PC-3 (cell line): ENCODE data around the gene IL18BP. TPM values are rescaled to one million over a fixed set of nuclear protein-coding genes. Genes with fewer than 3 reads are reported as not detected.

Experiments used
- ATAC-seq: fragments of 200-7000 bp; cut with Tn5 transposase; 2 replicates; pipeline ENCODE4 v1.9.1; 2020; ENCODE audit warnings: mild to moderate bottlenecking, moderate library complexity
- BruUV-seq: library from RNA; stranded (reverse); fragments of 400-500 nt; replicated peaks from 2 replicates; lab custom pipeline; 2021; lab: Mats Ljungman, UMichigan
- CTCF ChIA-PET: fragments of 300-600 bp; sonication (Branson Sonifier 250); formaldehyde crosslinking; loops from one replicate; lab custom pipeline; 2022; ENCODE audit warnings: antibody characterized with exemption; lab: Charles Lee
- POLR2A ChIA-PET: fragments of 300-600 bp; sonication (Branson Sonifier 250); formaldehyde crosslinking; loops from one replicate; lab custom pipeline; 2022; ENCODE audit warnings: antibody characterized with exemption; ENCODE audit not compliant: unreplicated experiment; lab: Charles Lee
- DNase-seq: peaks from one replicate; pipeline ENCODE4 v3.0.0-alpha.2; 2015
- H2AFZ ChIP-seq: fragments of 300-600 bp; sonication (generic); 2 replicates; pipeline ENCODE4 v1.6.0; 2016; ENCODE audit warnings: antibody characterized with exemption, low read length
- H3F3A ChIP-seq: fragments of 300-600 bp; sonication (generic); one replicate; pipeline ENCODE4 v1.6.0; 2017; ENCODE audit warnings: antibody characterized with exemption, low read length, control low read depth, mild to moderate bottlenecking; ENCODE audit not compliant: unreplicated experiment
- H3K27ac ChIP-seq: fragments of 300-600 bp; sonication (generic); 2 replicates; pipeline ENCODE4 v1.5.1; 2016; ENCODE audit warnings: mild to moderate bottlenecking, low read length
- H3K27me3 ChIP-seq: fragments of 300-600 bp; sonication (generic); 2 replicates; pipeline ENCODE4 v1.6.1; 2016; ENCODE audit warnings: low read length, mixed read lengths
- H3K36me3 ChIP-seq: fragments of 300-600 bp; sonication (generic); 2 replicates; pipeline ENCODE4 v1.6.1; 2016; ENCODE audit warnings: low read depth, mixed run types, low read length, mixed read lengths
- H3K4me1 ChIP-seq: fragments of 300-600 bp; sonication (generic); 2 replicates; pipeline ENCODE4 v1.5.1; 2016; ENCODE audit warnings: low read length; ENCODE audit not compliant: insufficient read depth
- H3K4me2 ChIP-seq: fragments of 300-600 bp; sonication (generic); 2 replicates; pipeline ENCODE4 v1.6.0; 2016; ENCODE audit warnings: low read length
- H3K4me3 ChIP-seq: fragments of 300-600 bp; sonication (generic); 2 replicates; pipeline ENCODE4 v1.5.1; 2016; ENCODE audit warnings: mild to moderate bottlenecking, low read length, mixed read lengths
- H3K79me2 ChIP-seq: fragments of 300-600 bp; sonication (generic); 2 replicates; pipeline ENCODE4 v1.6.1; 2017; ENCODE audit warnings: low read length, mixed read lengths
- H3K9ac ChIP-seq: fragments of 300-600 bp; sonication (generic); 2 replicates; pipeline ENCODE4 v1.6.0; 2016; ENCODE audit warnings: mild to moderate bottlenecking, low read length
- H3K9me2 ChIP-seq: fragments of 300-600 bp; sonication (generic); replicated peaks from 2 replicates; pipeline ENCODE4 v1.6.1; 2016; ENCODE audit warnings: mixed run types, low read length, mixed read lengths
- H3K9me3 ChIP-seq: fragments of 300-600 bp; sonication (generic); 2 replicates; pipeline ENCODE4 v1.6.1; 2016; ENCODE audit warnings: low read length, mixed read lengths
- H4K20me1 ChIP-seq: fragments of 300-600 bp; sonication (generic); 2 replicates; pipeline ENCODE4 v1.6.1; 2016; ENCODE audit warnings: low read length, mixed read lengths
- EZH2 ChIP-seq: fragments of 300-600 bp; sonication (generic); IDR thresholded peaks from one replicate; pipeline ENCODE4 v1.6.1; 2017; ENCODE audit warnings: antibody characterized with exemption, mild to moderate bottlenecking, low read length; ENCODE audit not compliant: unreplicated experiment
- EZH2phosphoT487 ChIP-seq: fragments of 300-600 bp; sonication (generic); IDR thresholded peaks from 2 replicates; pipeline ENCODE4 v1.6.1; 2018; ENCODE audit warnings: mild to moderate bottlenecking, antibody characterized with exemption, low read length, borderline replicate concordance
- intact Hi-C: fragments of 100-400 bp; cut with micrococcal nuclease; formaldehyde crosslinking; loops from 2 replicates; pipeline ENCODE4 v1.9.0; 2023
- total RNA-seq: library from RNA; depleted of rRNA; stranded (reverse); fragments of >200 nt; gene quantifications from 2 replicates; pipeline ENCODE4 v1.2.3, GENCODE V29; 2014
- TF ChIP-seq, protein P1 (sequence below): fragments of 300-600 bp; sonication (generic); conservative IDR thresholded peaks from 2 replicates; pipeline ENCODE4 v1.5.1; 2017; ENCODE audit warnings: antibody characterized with exemption, low read depth, mild to moderate bottlenecking, low read length

The IL18BP gene
- total RNA-seq, 1 experiment from 2014 or later: 7.2 TPM

GRCh38 chr11:71979094-71979493 is 19.6 kb upstream of the IL18BP start:
- H3F3A ChIP-seq: no peaks in the 10 kb centered on the region
- H2AFZ ChIP-seq: no peak overlapping the region
- H3K9me3 ChIP-seq: no peaks in the 10 kb centered on the region
- no peaks in the 10 kb centered on the region for H3K9me2 ChIP-seq
- POLR2A ChIA-PET: no interaction called here
- H3K4me1 ChIP-seq: no peaks in the 10 kb centered on the region
- DNase-seq (no peak), ATAC-seq (no peak)
- H3K27me3 ChIP-seq: no peaks in the 10 kb centered on the region
- peaks cover 24% of the 10 kb centered on the region for H3K36me3 ChIP-seq
- no peak overlapping the region for H3K4me3 ChIP-seq
- no peaks in the 10 kb centered on the region for H4K20me1 ChIP-seq
- CTCF ChIA-PET: interaction anchor here (0.6 kb wide), 1 partner anchor 46 kb away, joined by 3 read pairs; no protein-coding TSS in a partner anchor
- no peak overlapping the region for H3K9ac ChIP-seq
- H3K79me2 ChIP-seq: no peaks in the 10 kb centered on the region
- BruUV-seq: no TSS peak
- intact Hi-C loops: no loop called here
- H3K4me2 ChIP-seq: no peak overlapping the region
- H3K27ac ChIP-seq: no peak overlapping the region
- TF ChIP-seq, protein P1, sequence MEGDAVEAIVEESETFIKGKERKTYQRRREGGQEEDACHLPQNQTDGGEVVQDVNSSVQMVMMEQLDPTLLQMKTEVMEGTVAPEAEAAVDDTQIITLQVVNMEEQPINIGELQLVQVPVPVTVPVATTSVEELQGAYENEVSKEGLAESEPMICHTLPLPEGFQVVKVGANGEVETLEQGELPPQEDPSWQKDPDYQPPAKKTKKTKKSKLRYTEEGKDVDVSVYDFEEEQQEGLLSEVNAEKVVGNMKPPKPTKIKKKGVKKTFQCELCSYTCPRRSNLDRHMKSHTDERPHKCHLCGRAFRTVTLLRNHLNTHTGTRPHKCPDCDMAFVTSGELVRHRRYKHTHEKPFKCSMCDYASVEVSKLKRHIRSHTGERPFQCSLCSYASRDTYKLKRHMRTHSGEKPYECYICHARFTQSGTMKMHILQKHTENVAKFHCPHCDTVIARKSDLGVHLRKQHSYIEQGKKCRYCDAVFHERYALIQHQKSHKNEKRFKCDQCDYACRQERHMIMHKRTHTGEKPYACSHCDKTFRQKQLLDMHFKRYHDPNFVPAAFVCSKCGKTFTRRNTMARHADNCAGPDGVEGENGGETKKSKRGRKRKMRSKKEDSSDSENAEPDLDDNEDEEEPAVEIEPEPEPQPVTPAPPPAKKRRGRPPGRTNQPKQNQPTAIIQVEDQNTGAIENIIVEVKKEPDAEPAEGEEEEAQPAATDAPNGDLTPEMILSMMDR: no peak
- TF ChIP-seq EZH2phosphoT487 (no peak), EZH2 (no peak)

DNA sequence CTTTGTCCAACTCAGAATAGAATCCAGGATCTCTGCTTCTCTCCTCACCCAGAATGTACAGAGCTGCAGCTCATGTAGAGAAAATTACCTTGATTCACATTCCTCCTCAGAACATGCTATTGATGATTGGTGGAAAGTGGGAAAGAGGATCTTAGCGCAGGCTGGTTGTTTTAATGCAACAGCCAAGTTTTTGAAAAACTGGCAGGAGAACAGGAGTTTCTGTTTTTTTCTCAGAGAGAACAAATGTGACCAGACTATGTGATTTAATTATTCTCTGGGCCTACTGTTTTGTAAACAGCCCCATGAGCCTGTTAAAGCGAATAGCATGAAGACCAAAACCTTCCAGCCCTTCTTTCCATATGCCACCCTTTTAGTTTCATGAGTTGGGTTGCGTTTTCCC is 19.1 kb upstream of the IL18BP start:
- Histone ChIP-seq H3K4me1 (no peaks in the 10 kb centered on the region), H3K27ac (no peak overlapping the region), H3K9ac (no peak overlapping the region), H3K27me3 (no peaks in the 10 kb centered on the region), H3K79me2 (no peaks in the 10 kb centered on the region), H3K9me3 (no peaks in the 10 kb centered on the region), H2AFZ (no peak overlapping the region), H3K4me2 (no peak overlapping the region), H4K20me1 (no peaks in the 10 kb centered on the region), H3K36me3 (peaks cover 24% of the 10 kb centered on the region), H3F3A (no peaks in the 10 kb centered on the region), H3K4me3 (no peak overlapping the region), H3K9me2 (no peaks in the 10 kb centered on the region)
- no peak for ATAC-seq
- BruUV-seq: no TSS peak
- TF ChIP-seq, protein P1: no peak
- TF ChIP-seq EZH2 (no peak), EZH2phosphoT487 (no peak)
- no peak for DNase-seq
- intact Hi-C loops: loop anchor here (5.0 kb wide), 1 partner anchor 163 kb away; no protein-coding TSS in a partner anchor
- CTCF ChIA-PET: no interaction called here
- POLR2A ChIA-PET: no interaction called here

GRCh38 chr11:71986131-71986530 is 12.6 kb upstream of the IL18BP start:
- no peaks in the 10 kb centered on the region for H3K79me2 ChIP-seq
- DNase-seq: no peak
- no peak overlapping the region for H3K4me3 ChIP-seq
- no peaks in the 10 kb centered on the region for H3K4me1 ChIP-seq
- H3K4me2 ChIP-seq: no peak overlapping the region
- no peaks in the 10 kb centered on the region for H3K9me2 ChIP-seq
- intact Hi-C loops: no loop called here
- H3K9me3 ChIP-seq: no peaks in the 10 kb centered on the region
- no peaks in the 10 kb centered on the region for H4K20me1 ChIP-seq
- TF ChIP-seq EZH2: no peak
- CTCF ChIA-PET: no interaction called here
- no peak overlapping the region for H3K27ac ChIP-seq
- H3K36me3 ChIP-seq: peaks cover 18% of the 10 kb centered on the region
- ATAC-seq: no peak
- no peak overlapping the region for H3K9ac ChIP-seq
- no peaks in the 10 kb centered on the region for H3F3A ChIP-seq
- BruUV-seq: no TSS peak
- POLR2A ChIA-PET: no interaction called here
- no peak overlapping the region for H2AFZ ChIP-seq
- H3K27me3 ChIP-seq: no peaks in the 10 kb centered on the region
